ENCODE results near the gene ZNF598.

The ZNF598 gene

DNA sequence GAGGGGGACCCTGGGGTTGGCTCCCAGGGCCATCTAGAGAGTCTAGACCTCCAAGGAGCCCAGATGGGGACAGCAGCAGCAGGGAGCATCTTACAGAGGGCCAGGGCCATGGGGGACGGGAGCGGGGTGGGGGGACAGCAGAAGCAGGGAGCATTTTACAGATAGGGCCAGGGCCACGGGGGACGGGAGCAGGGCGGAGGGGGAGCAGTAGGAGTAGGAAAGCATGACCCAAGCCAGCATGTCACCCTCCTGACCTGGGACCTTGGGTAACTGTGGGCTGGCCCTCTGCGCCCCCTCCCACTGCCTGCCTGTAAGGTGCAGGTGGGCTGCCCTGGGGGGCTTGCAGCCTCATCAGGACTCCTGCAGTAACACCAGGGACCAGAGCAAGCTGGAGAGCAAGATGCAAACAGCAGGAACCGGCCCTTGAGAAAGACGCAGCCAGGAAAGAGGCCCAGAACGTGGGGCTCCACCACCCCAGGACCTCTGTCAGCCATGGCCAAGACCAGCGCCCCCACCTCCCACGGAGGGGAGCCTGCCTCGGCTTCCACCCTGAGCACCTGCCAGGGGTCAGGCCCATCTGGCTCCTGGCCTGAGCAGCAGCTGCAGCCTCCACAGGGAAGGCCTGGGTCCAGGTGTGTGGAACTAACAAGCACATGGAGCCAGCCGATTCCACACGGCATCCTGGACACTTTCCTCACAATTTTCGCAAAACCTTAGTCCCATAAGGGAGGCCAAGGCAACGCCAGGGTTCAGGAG, 2.4 kb downstream of the ZNF598 start:
- Histone ChIP-seq H4K20me1 (ENCODE audit: insufficient read depth) (peaks cover 15% of the 10 kb centered on the region), H3K9ac (no peak overlapping the region), H3K4me3 (IDR thresholded peaks at IDR 0.05; ENCODE audit: insufficient read depth, low read depth, low read length) (no peak overlapping the region), H3K4me2 (peak overlapping the region; percentile 96), H3K27ac (peak overlapping the region; percentile 61; the same call in 1 of the 2 replicates), H3K36me3 (ENCODE audit: insufficient read depth) (no peaks in the 10 kb centered on the region), H3K4me1 (ENCODE audit: low read depth, poor library complexity, severe bottlenecking) (peaks cover 23% of the 10 kb centered on the region), H3K27me3 (ENCODE audit: insufficient read depth, low read depth) (no peaks in the 10 kb centered on the region), H2AFZ (ENCODE audit: low read depth) (no peak overlapping the region), H3K79me2 (ENCODE audit: insufficient read depth, low read depth) (peaks cover 56% of the 10 kb centered on the region)
- TF ChIP-seq, protein P1, sequence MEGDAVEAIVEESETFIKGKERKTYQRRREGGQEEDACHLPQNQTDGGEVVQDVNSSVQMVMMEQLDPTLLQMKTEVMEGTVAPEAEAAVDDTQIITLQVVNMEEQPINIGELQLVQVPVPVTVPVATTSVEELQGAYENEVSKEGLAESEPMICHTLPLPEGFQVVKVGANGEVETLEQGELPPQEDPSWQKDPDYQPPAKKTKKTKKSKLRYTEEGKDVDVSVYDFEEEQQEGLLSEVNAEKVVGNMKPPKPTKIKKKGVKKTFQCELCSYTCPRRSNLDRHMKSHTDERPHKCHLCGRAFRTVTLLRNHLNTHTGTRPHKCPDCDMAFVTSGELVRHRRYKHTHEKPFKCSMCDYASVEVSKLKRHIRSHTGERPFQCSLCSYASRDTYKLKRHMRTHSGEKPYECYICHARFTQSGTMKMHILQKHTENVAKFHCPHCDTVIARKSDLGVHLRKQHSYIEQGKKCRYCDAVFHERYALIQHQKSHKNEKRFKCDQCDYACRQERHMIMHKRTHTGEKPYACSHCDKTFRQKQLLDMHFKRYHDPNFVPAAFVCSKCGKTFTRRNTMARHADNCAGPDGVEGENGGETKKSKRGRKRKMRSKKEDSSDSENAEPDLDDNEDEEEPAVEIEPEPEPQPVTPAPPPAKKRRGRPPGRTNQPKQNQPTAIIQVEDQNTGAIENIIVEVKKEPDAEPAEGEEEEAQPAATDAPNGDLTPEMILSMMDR (conservative IDR thresholded peaks at IDR 0.05; ENCODE audit: low read depth, low read length): no peak

DNA sequence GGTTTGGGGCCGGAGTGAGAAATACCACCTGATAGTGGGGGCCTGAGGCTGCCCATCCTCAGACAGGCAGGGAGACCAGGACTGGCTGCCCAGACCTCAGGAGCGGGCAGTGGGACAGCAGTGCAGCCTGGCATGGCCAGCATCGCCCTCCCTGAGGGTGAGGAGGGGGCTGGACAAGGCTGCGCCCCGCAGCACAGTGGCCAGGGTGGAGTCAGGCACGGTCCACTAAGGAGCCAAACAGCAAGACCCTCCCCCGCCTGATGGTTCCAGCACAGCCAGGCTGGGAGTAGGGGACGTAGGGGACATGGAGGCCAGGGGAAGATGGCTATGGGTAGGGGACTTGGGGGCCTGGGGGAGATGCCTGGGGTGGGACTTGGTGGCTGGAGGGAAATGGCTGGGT, 3.3 kb downstream of the ZNF598 start:
- no peak overlapping the region for H3K4me2 ChIP-seq
- no peaks in the 10 kb centered on the region for H3K36me3 ChIP-seq (ENCODE audit: insufficient read depth)
- H2AFZ ChIP-seq (ENCODE audit: low read depth): no peak overlapping the region
- H3K79me2 ChIP-seq (ENCODE audit: insufficient read depth, low read depth): peaks cover 56% of the 10 kb centered on the region
- no peak overlapping the region for H3K9ac ChIP-seq
- TF ChIP-seq, protein P1 (conservative IDR thresholded peaks at IDR 0.05; ENCODE audit: low read depth, low read length): no peak
- no peak overlapping the region for H3K27ac ChIP-seq
- H4K20me1 ChIP-seq (ENCODE audit: insufficient read depth): peaks cover 15% of the 10 kb centered on the region
- no peak overlapping the region for H3K4me3 ChIP-seq (IDR thresholded peaks at IDR 0.05; ENCODE audit: insufficient read depth, low read depth, low read length)
- H3K27me3 ChIP-seq (ENCODE audit: insufficient read depth, low read depth): no peaks in the 10 kb centered on the region
- H3K4me1 ChIP-seq (ENCODE audit: low read depth, poor library complexity, severe bottlenecking): peaks cover 23% of the 10 kb centered on the region

DNA sequence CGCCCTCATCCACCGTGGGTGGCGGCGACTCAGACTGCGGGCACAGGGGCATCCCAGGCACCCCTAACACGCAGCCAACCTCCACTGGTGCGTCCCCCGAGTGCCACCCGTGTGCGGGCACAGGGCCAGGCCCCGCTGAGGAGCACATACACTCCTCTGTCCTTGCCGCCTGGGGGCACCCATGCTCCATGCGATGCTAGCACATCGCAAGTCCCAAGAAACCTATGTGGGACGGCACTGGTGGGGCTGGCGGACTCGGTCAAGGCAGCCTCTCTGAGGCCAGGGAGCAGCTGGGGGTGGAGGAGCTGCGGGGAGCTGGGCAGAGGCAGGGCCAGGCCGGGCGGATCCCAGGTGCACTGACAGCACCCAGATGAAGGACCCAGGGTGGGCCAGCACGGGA, 4.0 kb downstream of the ZNF598 start:
- Histone ChIP-seq H3K4me2 (no peak overlapping the region), H3K27ac (no peak overlapping the region), H3K4me1 (ENCODE audit: low read depth, poor library complexity, severe bottlenecking) (peaks cover 20% of the 10 kb centered on the region), H4K20me1 (ENCODE audit: insufficient read depth) (peaks cover 15% of the 10 kb centered on the region), H3K79me2 (ENCODE audit: insufficient read depth, low read depth) (peaks cover 56% of the 10 kb centered on the region), H3K4me3 (IDR thresholded peaks at IDR 0.05; ENCODE audit: insufficient read depth, low read depth, low read length) (no peak overlapping the region), H3K36me3 (ENCODE audit: insufficient read depth) (no peaks in the 10 kb centered on the region), H2AFZ (ENCODE audit: low read depth) (no peak overlapping the region), H3K9ac (no peak overlapping the region), H3K27me3 (ENCODE audit: insufficient read depth, low read depth) (no peaks in the 10 kb centered on the region)
- TF ChIP-seq, protein P1 (conservative IDR thresholded peaks at IDR 0.05; ENCODE audit: low read depth, low read length): no peak

DNA sequence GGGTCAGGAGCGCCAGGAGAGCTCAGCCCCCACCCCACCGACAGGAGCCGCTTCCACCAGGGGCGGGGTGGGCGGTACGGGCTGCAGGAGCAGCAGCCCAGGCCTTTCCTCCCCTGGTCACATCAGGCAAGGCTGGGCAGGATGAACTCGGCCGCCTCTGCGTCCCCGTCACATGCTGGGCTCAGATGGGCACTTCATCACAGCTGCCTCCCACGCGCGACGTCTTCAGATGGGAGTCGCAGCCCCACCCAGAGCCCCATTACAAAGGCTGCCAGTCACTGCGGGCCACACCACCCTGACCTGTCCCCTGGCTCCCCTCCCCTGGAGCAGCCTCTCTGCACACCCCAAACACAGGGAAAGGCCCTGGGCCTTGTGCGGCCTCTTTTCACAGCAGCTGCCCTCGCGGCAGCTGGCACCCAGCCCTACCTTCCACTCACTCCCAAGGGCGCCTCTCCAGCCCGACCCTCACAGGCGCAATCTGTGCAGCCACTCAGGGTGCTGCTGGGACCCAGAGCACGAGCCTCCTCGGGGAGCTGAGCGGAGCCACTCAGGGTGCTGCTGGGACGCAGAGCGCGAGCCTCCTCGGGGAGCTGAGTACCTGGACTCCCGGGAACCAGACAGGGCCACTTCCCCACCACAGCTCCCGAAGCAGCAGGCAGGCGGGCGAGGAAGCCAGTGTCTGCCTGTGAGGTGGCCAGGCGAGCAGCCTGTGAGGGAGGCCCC, 4.7 kb downstream of the ZNF598 start:
- Histone ChIP-seq H3K27ac (no peak overlapping the region), H3K79me2 (ENCODE audit: insufficient read depth, low read depth) (peaks cover 56% of the 10 kb centered on the region), H3K9ac (no peak overlapping the region), H3K4me1 (ENCODE audit: low read depth, poor library complexity, severe bottlenecking) (peaks cover 17% of the 10 kb centered on the region), H3K4me2 (no peak overlapping the region), H3K4me3 (IDR thresholded peaks at IDR 0.05; ENCODE audit: insufficient read depth, low read depth, low read length) (no peak overlapping the region), H3K27me3 (ENCODE audit: insufficient read depth, low read depth) (no peaks in the 10 kb centered on the region), H3K36me3 (ENCODE audit: insufficient read depth) (no peaks in the 10 kb centered on the region), H4K20me1 (ENCODE audit: insufficient read depth) (peaks cover 15% of the 10 kb centered on the region), H2AFZ (ENCODE audit: low read depth) (no peak overlapping the region)
- TF ChIP-seq, protein P1 (conservative IDR thresholded peaks at IDR 0.05; ENCODE audit: low read depth, low read length): no peak
